ENCODE results near the gene NOXO1. TPM values are rescaled to one million over a fixed set of nuclear protein-coding genes. Genes with fewer than 3 reads are reported as not detected.
A peak's percentile ranks its signal among the peaks of the same experiment; 100 is the strongest.

NOXO1 gene
- total RNA-seq, 6 experiments from 2014 or later = 0.28 to 0.46 (median 0.45) TPM; not detected in 3

DNA sequence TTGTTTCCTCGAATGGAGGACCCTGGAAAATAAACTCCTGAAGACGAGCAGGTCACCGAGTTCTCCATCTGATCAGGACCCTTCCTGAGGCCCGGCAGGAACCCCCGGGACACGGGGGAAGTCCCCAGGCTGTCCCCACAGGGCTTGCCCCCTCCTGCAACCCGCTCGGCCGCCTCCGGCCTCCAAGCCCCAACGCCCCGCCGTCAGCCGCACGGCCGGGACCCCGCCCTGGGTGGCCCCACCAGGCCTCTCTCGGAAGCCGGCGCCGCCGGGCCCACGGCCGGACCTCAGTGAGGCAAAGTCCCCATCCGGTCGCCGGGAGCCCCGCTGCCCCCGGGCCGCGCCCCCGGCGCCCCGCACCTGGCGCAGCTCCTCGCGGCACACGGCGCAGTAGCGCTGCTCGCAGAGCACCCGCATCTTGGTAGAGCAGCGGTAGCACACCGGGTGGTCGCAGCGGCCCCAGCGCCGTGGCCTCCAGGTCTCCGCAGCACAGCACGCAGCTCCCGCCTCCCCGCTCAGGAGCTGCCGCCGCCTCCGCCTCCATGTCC, 28.0 kb upstream of the NOXO1 start:
- peaks cover 26% of the 10 kb centered on the region for H3K4me1 Mint-ChIP-seq (ENCODE audit: low read depth)
- H3K9me3 Mint-ChIP-seq = no peaks in the 10 kb centered on the region
- peak overlapping the region; percentile 94 for H3K4me3 Mint-ChIP-seq
- peaks cover 2% of the 10 kb centered on the region; the same call in 1 of the 2 replicates for H3K27me3 Mint-ChIP-seq (ENCODE audit: insufficient read depth)
- H3K36me3 Mint-ChIP-seq (ENCODE audit: low read depth) = peaks cover 5% of the 10 kb centered on the region; the same call in 1 of the 2 replicates
- TF ChIP-seq, protein P1, sequence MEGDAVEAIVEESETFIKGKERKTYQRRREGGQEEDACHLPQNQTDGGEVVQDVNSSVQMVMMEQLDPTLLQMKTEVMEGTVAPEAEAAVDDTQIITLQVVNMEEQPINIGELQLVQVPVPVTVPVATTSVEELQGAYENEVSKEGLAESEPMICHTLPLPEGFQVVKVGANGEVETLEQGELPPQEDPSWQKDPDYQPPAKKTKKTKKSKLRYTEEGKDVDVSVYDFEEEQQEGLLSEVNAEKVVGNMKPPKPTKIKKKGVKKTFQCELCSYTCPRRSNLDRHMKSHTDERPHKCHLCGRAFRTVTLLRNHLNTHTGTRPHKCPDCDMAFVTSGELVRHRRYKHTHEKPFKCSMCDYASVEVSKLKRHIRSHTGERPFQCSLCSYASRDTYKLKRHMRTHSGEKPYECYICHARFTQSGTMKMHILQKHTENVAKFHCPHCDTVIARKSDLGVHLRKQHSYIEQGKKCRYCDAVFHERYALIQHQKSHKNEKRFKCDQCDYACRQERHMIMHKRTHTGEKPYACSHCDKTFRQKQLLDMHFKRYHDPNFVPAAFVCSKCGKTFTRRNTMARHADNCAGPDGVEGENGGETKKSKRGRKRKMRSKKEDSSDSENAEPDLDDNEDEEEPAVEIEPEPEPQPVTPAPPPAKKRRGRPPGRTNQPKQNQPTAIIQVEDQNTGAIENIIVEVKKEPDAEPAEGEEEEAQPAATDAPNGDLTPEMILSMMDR (IDR thresholded peaks at IDR 0.05) = 0 out of 2 replicates have a peak, but pooled peaks have one; percentile 0
- DNase-seq = no peak
- peak overlapping the region; percentile 74 for H3K27ac Mint-ChIP-seq

DNA sequence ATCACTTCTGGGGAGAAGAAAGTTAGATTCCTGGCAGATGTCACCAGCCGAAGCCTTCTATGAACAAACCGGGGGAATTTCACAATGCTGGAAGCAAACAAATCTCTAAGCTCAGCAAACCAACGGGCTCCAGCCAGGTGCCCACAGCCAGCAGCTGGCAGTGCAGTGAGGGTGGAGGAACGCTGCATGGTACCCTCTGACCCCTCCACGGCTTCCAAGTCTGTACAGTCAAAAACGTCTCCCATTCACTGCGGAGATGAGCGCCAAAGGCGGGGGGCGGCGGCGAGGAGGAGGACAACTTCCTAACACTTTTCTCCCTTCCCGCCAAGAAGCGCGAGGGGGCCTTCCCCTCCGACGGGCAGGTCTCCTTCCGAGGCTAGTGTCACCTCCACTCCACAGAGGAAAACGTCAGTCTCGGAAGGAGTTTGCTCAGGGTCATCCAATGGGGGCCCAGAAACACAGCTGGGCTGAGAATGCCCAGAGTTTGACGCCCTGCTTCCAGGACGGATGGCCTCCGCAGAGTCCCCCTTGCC, 27.4 kb upstream of the NOXO1 start:
- Mint-ChIP-seq H3K4me3 (peak overlapping the region; percentile 94), H3K9me3 (no peaks in the 10 kb centered on the region), H3K4me1 (ENCODE audit: low read depth) (peaks cover 26% of the 10 kb centered on the region), H3K27me3 (ENCODE audit: insufficient read depth) (peaks cover 2% of the 10 kb centered on the region; the same call in 1 of the 2 replicates), H3K27ac (peak overlapping the region; percentile 74), H3K36me3 (ENCODE audit: low read depth) (peaks cover 5% of the 10 kb centered on the region; the same call in 1 of the 2 replicates)
- TF ChIP-seq, protein P1 (IDR thresholded peaks at IDR 0.05) = no peak
- DNase-seq = no peak

DNA sequence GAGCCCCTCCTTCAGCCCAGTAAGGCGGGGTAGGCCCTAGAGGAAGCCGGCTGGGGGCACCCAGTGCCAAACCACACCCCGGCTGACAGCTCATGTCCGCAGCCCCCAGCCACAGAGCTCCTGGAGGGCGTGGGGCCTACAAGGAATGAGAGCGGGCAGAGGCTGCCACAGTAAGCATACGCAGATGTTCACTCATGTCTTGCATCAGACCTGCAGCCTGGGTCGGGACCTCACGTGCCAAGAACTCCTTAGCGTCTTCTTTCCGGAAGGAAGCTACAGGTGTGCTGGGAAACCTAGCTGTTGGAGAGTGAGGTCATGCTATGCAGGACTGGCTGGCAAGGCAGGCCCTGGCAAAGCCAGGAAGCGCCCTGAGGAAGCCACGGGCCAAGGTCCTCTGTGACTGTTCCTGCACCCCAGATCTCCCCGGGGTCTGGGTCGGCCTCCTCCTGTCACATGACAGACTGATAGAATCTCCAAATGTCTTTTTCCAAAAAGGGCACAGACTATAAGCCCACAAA, 26.8 kb upstream of the NOXO1 start:
- no peaks in the 10 kb centered on the region for H3K9me3 Mint-ChIP-seq
- TF ChIP-seq, protein P1 (IDR thresholded peaks at IDR 0.05) = no peak
- H3K27me3 Mint-ChIP-seq (ENCODE audit: insufficient read depth) = peaks cover 2% of the 10 kb centered on the region; the same call in 1 of the 2 replicates
- H3K4me3 Mint-ChIP-seq = peak overlapping the region; percentile 94
- H3K27ac Mint-ChIP-seq = peak overlapping the region; percentile 74
- peaks cover 5% of the 10 kb centered on the region; the same call in 1 of the 2 replicates for H3K36me3 Mint-ChIP-seq (ENCODE audit: low read depth)
- H3K4me1 Mint-ChIP-seq (ENCODE audit: low read depth) = peaks cover 26% of the 10 kb centered on the region
- no peak for DNase-seq

DNA sequence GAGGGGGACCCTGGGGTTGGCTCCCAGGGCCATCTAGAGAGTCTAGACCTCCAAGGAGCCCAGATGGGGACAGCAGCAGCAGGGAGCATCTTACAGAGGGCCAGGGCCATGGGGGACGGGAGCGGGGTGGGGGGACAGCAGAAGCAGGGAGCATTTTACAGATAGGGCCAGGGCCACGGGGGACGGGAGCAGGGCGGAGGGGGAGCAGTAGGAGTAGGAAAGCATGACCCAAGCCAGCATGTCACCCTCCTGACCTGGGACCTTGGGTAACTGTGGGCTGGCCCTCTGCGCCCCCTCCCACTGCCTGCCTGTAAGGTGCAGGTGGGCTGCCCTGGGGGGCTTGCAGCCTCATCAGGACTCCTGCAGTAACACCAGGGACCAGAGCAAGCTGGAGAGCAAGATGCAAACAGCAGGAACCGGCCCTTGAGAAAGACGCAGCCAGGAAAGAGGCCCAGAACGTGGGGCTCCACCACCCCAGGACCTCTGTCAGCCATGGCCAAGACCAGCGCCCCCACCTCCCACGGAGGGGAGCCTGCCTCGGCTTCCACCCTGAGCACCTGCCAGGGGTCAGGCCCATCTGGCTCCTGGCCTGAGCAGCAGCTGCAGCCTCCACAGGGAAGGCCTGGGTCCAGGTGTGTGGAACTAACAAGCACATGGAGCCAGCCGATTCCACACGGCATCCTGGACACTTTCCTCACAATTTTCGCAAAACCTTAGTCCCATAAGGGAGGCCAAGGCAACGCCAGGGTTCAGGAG, 26.0 kb upstream of the NOXO1 start:
- DNase-seq = no peak
- TF ChIP-seq, protein P1 (IDR thresholded peaks at IDR 0.05) = no peak
- Mint-ChIP-seq H3K4me3 (peak overlapping the region; percentile 94), H3K36me3 (ENCODE audit: low read depth) (peaks cover 5% of the 10 kb centered on the region; the same call in 1 of the 2 replicates), H3K27me3 (ENCODE audit: insufficient read depth) (peaks cover 2% of the 10 kb centered on the region; the same call in 1 of the 2 replicates), H3K4me1 (ENCODE audit: low read depth) (peaks cover 26% of the 10 kb centered on the region), H3K27ac (peak overlapping the region; percentile 74), H3K9me3 (no peaks in the 10 kb centered on the region)

DNA sequence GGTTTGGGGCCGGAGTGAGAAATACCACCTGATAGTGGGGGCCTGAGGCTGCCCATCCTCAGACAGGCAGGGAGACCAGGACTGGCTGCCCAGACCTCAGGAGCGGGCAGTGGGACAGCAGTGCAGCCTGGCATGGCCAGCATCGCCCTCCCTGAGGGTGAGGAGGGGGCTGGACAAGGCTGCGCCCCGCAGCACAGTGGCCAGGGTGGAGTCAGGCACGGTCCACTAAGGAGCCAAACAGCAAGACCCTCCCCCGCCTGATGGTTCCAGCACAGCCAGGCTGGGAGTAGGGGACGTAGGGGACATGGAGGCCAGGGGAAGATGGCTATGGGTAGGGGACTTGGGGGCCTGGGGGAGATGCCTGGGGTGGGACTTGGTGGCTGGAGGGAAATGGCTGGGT, 25.0 kb upstream of the NOXO1 start:
- H3K4me3 Mint-ChIP-seq = no peak overlapping the region
- H3K4me1 Mint-ChIP-seq (ENCODE audit: low read depth) = peaks cover 26% of the 10 kb centered on the region
- TF ChIP-seq, protein P1 (IDR thresholded peaks at IDR 0.05) = no peak
- H3K9me3 Mint-ChIP-seq = no peaks in the 10 kb centered on the region
- no peak for DNase-seq
- H3K36me3 Mint-ChIP-seq (ENCODE audit: low read depth) = peaks cover 5% of the 10 kb centered on the region; the same call in 1 of the 2 replicates
- no peak overlapping the region for H3K27ac Mint-ChIP-seq
- peaks cover 2% of the 10 kb centered on the region; the same call in 1 of the 2 replicates for H3K27me3 Mint-ChIP-seq (ENCODE audit: insufficient read depth)

Data from HFFc6 (cell line).